Sigmoid colon (tissue), 4 donors: ENCODE results near the gene TMEM18.

ENCODE experiments used
- CTCF ChIP-seq, 4 experiments: fragments of 450-650 bp in 3 of 4; fragments of 200-600 bp in 1 of 4; IDR thresholded peaks; one replicate each; pipeline ENCODE4 v1.5.1; 2016 to 2019; ENCODE audit warnings: antibody characterized with exemption in 4 of 4, mild to moderate bottlenecking in 3 of 4, moderate library complexity in 2 of 4
- POLR2A ChIP-seq, 2 donors: fragments of 450-650 bp; IDR thresholded peaks; one replicate each; pipeline ENCODE4 v1.6.1; 2016; ENCODE audit warnings: antibody characterized with exemption in 2 of 2, mild to moderate bottlenecking in 2 of 2, moderate library complexity in 2 of 2
- POLR2AphosphoS5 ChIP-seq, 4 donors: sonication (generic); formaldehyde crosslinking; IDR thresholded peaks; one replicate each; pipeline ENCODE4 v1.6.1; 2017; ENCODE audit warnings: antibody characterized with exemption in 4 of 4

- TF ChIP-seq CTCF (IDR thresholded peaks at IDR 0.05) (peak in 3 of 4 experiments; percentile 58 to 65 (median 60)), POLR2A (IDR thresholded peaks at IDR 0.05) (peak in 1 of 2 donors; percentile 4), POLR2AphosphoS5 (IDR thresholded peaks at IDR 0.05) (no peak)
Observed at GRCh38 chr2:714005-714741, 37.0 kb upstream of the TMEM18 start.
